Measurements from ENCODE around the gene OSGEP. TPM values are rescaled to one million over a fixed set of nuclear protein-coding genes. Genes with fewer than 3 reads are reported as not detected.

Gene OSGEP
- total RNA-seq, 1 experiment from 2014 or later = 63.0 TPM

DNA sequence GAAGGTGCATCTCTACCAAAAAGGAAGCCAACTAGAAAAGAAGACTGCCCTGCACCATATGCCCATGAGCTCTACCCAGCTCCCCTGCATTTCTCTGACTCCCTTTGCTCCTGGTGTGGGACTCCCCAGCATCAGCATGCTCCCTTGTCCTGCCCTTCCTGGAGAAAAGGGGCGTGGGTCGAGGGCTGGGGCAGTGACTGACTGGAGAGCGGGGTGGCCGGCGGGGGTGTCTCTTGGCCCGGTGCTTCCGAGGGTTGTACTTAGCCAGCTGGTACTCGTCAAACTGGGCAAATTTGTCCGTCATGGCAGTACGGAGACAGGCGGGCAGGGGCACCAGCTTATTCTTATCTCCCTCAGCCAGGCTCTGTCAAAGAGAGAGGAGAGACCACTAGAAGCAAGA is 51.1 kb downstream of the OSGEP start:
- Histone ChIP-seq H4K20me1 (ENCODE audit: insufficient read depth, low read depth, low read length) (no peaks in the 10 kb centered on the region), H3K4me2 (ENCODE audit: low read depth, low read length, poor library complexity, severe bottlenecking) (no peak overlapping the region), H3K4me1 (ENCODE audit: low read length) (no peaks in the 10 kb centered on the region), H2AFZ (ENCODE audit: low read length) (no peak overlapping the region), H3K4me3 (ENCODE audit: low read length) (no peak overlapping the region), H3K9me2 (replicated peaks; ENCODE audit: insufficient read depth, low read length) (no peaks in the 10 kb centered on the region), H3K27ac (ENCODE audit: low read length) (no peak overlapping the region), H3K9me3 (ENCODE audit: low read length) (no peaks in the 10 kb centered on the region), H3K36me3 (ENCODE audit: insufficient read depth, low read length) (peaks cover 6% of the 10 kb centered on the region), H3K79me2 (ENCODE audit: low read length) (no peaks in the 10 kb centered on the region; the same call in 1 of the 2 replicates), H3K9ac (ENCODE audit: low read length) (no peak overlapping the region), H3K27me3 (ENCODE audit: low read length) (no peaks in the 10 kb centered on the region)
- no peak for DNase-seq

DNA sequence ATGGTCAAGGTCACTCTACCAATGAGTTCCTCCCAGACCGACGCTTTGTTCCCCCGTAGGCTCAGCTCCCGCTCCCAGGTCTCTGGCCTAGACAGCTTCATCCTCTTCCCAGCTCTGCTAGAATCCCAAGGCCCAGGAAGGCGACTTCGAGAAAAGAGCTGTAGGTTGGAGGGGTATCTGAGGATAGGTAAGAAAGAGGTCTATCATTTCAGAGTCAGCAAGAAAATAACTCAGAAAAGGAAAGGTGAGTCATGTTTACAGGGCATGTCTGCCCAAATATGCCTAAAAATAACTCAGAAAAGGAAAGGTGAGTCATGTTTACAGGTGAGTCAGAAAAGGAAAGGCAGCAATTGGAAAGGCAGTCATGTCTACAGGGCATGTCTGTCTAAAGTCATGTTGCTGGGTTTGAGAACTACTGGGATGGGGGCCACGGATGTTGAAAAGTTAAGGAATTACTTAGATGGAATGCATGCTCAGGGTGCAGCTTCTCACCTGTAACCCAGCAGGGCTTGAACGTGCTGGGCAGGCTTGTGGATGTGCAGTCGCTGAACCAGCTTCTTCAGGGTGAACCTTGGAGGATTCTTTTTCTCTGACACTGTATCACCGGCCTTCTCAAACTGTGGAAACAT is 53.5 kb downstream of the OSGEP start:
- no peaks in the 10 kb centered on the region for H3K4me1 ChIP-seq (ENCODE audit: low read length)
- H3K79me2 ChIP-seq (ENCODE audit: low read length) = no peaks in the 10 kb centered on the region
- no peak overlapping the region for H2AFZ ChIP-seq (ENCODE audit: low read length)
- H3K27me3 ChIP-seq (ENCODE audit: low read length) = no peaks in the 10 kb centered on the region
- no peak overlapping the region for H3K9ac ChIP-seq (ENCODE audit: low read length)
- no peaks in the 10 kb centered on the region for H3K9me2 ChIP-seq (replicated peaks; ENCODE audit: insufficient read depth, low read length)
- no peak overlapping the region for H3K27ac ChIP-seq (ENCODE audit: low read length)
- H3K4me3 ChIP-seq (ENCODE audit: low read length) = no peak overlapping the region
- H4K20me1 ChIP-seq (ENCODE audit: insufficient read depth, low read depth, low read length) = no peaks in the 10 kb centered on the region
- H3K36me3 ChIP-seq (ENCODE audit: insufficient read depth, low read length) = no peaks in the 10 kb centered on the region
- no peaks in the 10 kb centered on the region for H3K9me3 ChIP-seq (ENCODE audit: low read length)
- DNase-seq = no peak
- H3K4me2 ChIP-seq (ENCODE audit: low read depth, low read length, poor library complexity, severe bottlenecking) = no peak overlapping the region

DNA sequence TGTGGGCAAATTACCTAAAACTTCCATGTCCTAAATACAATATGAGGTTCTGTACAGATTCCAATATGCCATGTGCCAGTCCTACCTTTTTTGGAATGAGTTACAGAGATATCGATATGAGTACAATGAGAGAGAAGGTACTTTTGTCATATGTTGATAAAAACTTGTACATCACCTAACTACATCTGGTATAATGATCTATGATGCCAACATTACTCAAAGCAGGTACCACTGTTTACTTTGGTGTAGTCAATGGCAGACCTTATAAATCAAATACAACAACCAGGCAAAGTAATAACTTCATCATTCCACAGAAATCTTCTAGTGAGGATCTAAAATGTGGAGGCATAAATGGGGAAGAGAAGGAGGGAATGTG is 54.0 kb downstream of the OSGEP start:
- no peak overlapping the region for H3K4me3 ChIP-seq (ENCODE audit: low read length)
- no peak overlapping the region for H2AFZ ChIP-seq (ENCODE audit: low read length)
- no peaks in the 10 kb centered on the region for H3K36me3 ChIP-seq (ENCODE audit: insufficient read depth, low read length)
- H3K4me1 ChIP-seq (ENCODE audit: low read length) = no peaks in the 10 kb centered on the region
- no peak overlapping the region for H3K9ac ChIP-seq (ENCODE audit: low read length)
- H3K27ac ChIP-seq (ENCODE audit: low read length) = no peak overlapping the region
- H4K20me1 ChIP-seq (ENCODE audit: insufficient read depth, low read depth, low read length) = no peaks in the 10 kb centered on the region
- H3K9me2 ChIP-seq (replicated peaks; ENCODE audit: insufficient read depth, low read length) = no peaks in the 10 kb centered on the region
- no peak overlapping the region for H3K4me2 ChIP-seq (ENCODE audit: low read depth, low read length, poor library complexity, severe bottlenecking)
- DNase-seq = no peak
- H3K9me3 ChIP-seq (ENCODE audit: low read length) = no peaks in the 10 kb centered on the region
- H3K27me3 ChIP-seq (ENCODE audit: low read length) = no peaks in the 10 kb centered on the region
- no peaks in the 10 kb centered on the region for H3K79me2 ChIP-seq (ENCODE audit: low read length)

DNA sequence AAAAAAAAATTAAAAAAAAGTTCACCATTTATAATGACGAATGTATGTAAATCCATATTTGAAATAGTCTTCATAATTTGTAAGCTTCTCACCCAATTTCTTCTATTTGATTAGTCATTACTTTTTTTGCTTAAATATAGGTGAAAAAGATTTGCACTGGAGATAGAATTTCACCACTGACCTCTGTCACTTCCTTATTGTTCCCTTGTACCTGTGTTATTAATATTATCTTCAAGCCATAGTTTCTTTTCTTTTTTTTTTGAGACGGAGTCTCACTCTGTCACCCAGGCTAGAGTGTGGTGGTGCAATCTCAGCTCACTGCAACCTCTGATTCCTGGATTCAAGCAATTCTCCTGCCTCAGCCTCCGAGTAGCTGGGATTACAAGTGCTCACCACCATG is 57.1 kb downstream of the OSGEP start:
- no peak overlapping the region for H3K9ac ChIP-seq (ENCODE audit: low read length)
- H3K4me1 ChIP-seq (ENCODE audit: low read length) = no peaks in the 10 kb centered on the region
- peaks cover 5% of the 10 kb centered on the region; the same call in 1 of the 2 replicates for H3K36me3 ChIP-seq (ENCODE audit: insufficient read depth, low read length)
- H3K9me3 ChIP-seq (ENCODE audit: low read length) = no peaks in the 10 kb centered on the region
- H3K27me3 ChIP-seq (ENCODE audit: low read length) = no peaks in the 10 kb centered on the region
- no peak overlapping the region for H2AFZ ChIP-seq (ENCODE audit: low read length)
- no peaks in the 10 kb centered on the region for H3K79me2 ChIP-seq (ENCODE audit: low read length)
- no peaks in the 10 kb centered on the region for H3K9me2 ChIP-seq (replicated peaks; ENCODE audit: insufficient read depth, low read length)
- DNase-seq = no peak
- H3K4me2 ChIP-seq (ENCODE audit: low read depth, low read length, poor library complexity, severe bottlenecking) = no peak overlapping the region
- H3K4me3 ChIP-seq (ENCODE audit: low read length) = no peak overlapping the region
- no peak overlapping the region for H3K27ac ChIP-seq (ENCODE audit: low read length)
- no peaks in the 10 kb centered on the region for H4K20me1 ChIP-seq (ENCODE audit: insufficient read depth, low read depth, low read length)

Small RNAs within 50 kb of the gene (small RNA-seq; reads per million reads assigned to genes)
- 0.28 reads per million for gene RNA5SP382

Other genes with a start within 250 kb of the OSGEP start
- not detected in 2 replicates for gene OR11H6, start 231.1 kb downstream of the OSGEP start, total RNA-seq (2014; rRNA removed; shearing (Covaris generic); ENCODE audit: low replicate concordance)
- not detected in 2 replicates for gene OR11H7, start 225.8 kb downstream of the OSGEP start, total RNA-seq (2014; rRNA removed; shearing (Covaris generic); ENCODE audit: low replicate concordance)
- not detected in 2 replicates for gene OR11H4, start 215.5 kb downstream of the OSGEP start, total RNA-seq (2014; rRNA removed; shearing (Covaris generic); ENCODE audit: low replicate concordance)
- gene TTC5, start 148.9 kb downstream of the OSGEP start, total RNA-seq (2014; rRNA removed; shearing (Covaris generic); ENCODE audit: low replicate concordance) = 24.6 and 28.0 TPM in 2 replicates
- 103 and 127 TPM in 2 replicates for gene CCNB1IP1, start 121.5 kb downstream of the OSGEP start, total RNA-seq (2014; rRNA removed; shearing (Covaris generic); ENCODE audit: low replicate concordance)
- gene PARP2, start 111.2 kb downstream of the OSGEP start, total RNA-seq (2014; rRNA removed; shearing (Covaris generic); ENCODE audit: low replicate concordance) = 25.0 and 33.4 TPM in 2 replicates
- gene TEP1, start 41.3 kb downstream of the OSGEP start, total RNA-seq (2014; rRNA removed; shearing (Covaris generic); ENCODE audit: low replicate concordance) = 23.0 and 23.1 TPM in 2 replicates
- not detected in 2 replicates for gene KLHL33, start 18.6 kb downstream of the OSGEP start, total RNA-seq (2014; rRNA removed; shearing (Covaris generic); ENCODE audit: low replicate concordance)
- gene APEX1, start 414 bp upstream of the OSGEP start, total RNA-seq (2014; rRNA removed; shearing (Covaris generic); ENCODE audit: low replicate concordance) = 97.8 and 118 TPM in 2 replicates
- 29.4 and 45.2 TPM in 2 replicates for gene PIP4P1, start 6.6 kb upstream of the OSGEP start, total RNA-seq (2014; rRNA removed; shearing (Covaris generic); ENCODE audit: low replicate concordance)
- 104 and 138 TPM in 2 replicates for gene PNP, start 14.6 kb upstream of the OSGEP start, total RNA-seq (2014; rRNA removed; shearing (Covaris generic); ENCODE audit: low replicate concordance)
- gene RNASE10, start 50.7 kb upstream of the OSGEP start, total RNA-seq (2014; rRNA removed; shearing (Covaris generic); ENCODE audit: low replicate concordance) = not detected in 2 replicates
- gene RNASE9, start 106.2 kb upstream of the OSGEP start, total RNA-seq (2014; rRNA removed; shearing (Covaris generic); ENCODE audit: low replicate concordance) = not detected in 2 replicates
- gene RNASE11, start 133.2 kb upstream of the OSGEP start, total RNA-seq (2014; rRNA removed; shearing (Covaris generic); ENCODE audit: low replicate concordance) = not detected in 2 replicates
- not detected in 2 replicates for gene RNASE12, start 136.6 kb upstream of the OSGEP start, total RNA-seq (2014; rRNA removed; shearing (Covaris generic); ENCODE audit: low replicate concordance)
- gene OR6S1, start 186.9 kb upstream of the OSGEP start, total RNA-seq (2014; rRNA removed; shearing (Covaris generic); ENCODE audit: low replicate concordance) = not detected in 2 replicates
- 0.48 and 0.54 TPM in 2 replicates for gene RNASE4, start 229.7 kb upstream of the OSGEP start, total RNA-seq (2014; rRNA removed; shearing (Covaris generic); ENCODE audit: low replicate concordance)
- 0.32 and 1.9 TPM in 2 replicates for gene ANG, start 234.0 kb upstream of the OSGEP start, total RNA-seq (2014; rRNA removed; shearing (Covaris generic); ENCODE audit: low replicate concordance)

All from Karpas-422 (cell line).